ENCODE data around the gene ADGRD1. TPM values are rescaled to one million over a fixed set of nuclear protein-coding genes. Genes with fewer than 3 reads are reported as not detected.
A peak's percentile ranks its signal among the peaks of the same experiment; 100 is the strongest.

The ADGRD1 gene
- total and polyA plus RNA-seq, 12 donors, result 0.87 to 6.0 (median 1.6) TPM

- Histone ChIP-seq H3K9me3 (replicated peaks in 1 of 3) (no peaks in the 10 kb centered on the region), H3K36me3 (replicated peaks in 1 of 2) (no peaks in the 10 kb centered on the region), H3K27me3 (no peaks in the 10 kb centered on the region), H3K4me1 (replicated peaks in 1 of 2) (no peaks in the 10 kb centered on the region), H3K4me3 (no peak overlapping the region), H3K27ac (no peak overlapping the region)
- intact Hi-C loops (cut with DNase I), result no loop called here
- WGBS, 4 donors, result 41 to 61% (median 44%) methylated on average over 11 of the region's 11 CpGs
- no peak for TF ChIP-seq POLR2A (IDR thresholded peaks at IDR 0.05)
- TF ChIP-seq, protein P1, sequence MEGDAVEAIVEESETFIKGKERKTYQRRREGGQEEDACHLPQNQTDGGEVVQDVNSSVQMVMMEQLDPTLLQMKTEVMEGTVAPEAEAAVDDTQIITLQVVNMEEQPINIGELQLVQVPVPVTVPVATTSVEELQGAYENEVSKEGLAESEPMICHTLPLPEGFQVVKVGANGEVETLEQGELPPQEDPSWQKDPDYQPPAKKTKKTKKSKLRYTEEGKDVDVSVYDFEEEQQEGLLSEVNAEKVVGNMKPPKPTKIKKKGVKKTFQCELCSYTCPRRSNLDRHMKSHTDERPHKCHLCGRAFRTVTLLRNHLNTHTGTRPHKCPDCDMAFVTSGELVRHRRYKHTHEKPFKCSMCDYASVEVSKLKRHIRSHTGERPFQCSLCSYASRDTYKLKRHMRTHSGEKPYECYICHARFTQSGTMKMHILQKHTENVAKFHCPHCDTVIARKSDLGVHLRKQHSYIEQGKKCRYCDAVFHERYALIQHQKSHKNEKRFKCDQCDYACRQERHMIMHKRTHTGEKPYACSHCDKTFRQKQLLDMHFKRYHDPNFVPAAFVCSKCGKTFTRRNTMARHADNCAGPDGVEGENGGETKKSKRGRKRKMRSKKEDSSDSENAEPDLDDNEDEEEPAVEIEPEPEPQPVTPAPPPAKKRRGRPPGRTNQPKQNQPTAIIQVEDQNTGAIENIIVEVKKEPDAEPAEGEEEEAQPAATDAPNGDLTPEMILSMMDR (IDR thresholded peaks at IDR 0.05), result no peak
- DNase-seq, result no peak
Observed at GRCh38 chr12:130981074-130981742, 27.5 kb downstream of the ADGRD1 start.

GRCh38 chr12:130981911-130982310, 28.2 kb downstream of the ADGRD1 start:
- intact Hi-C loops (cut with DNase I), result no loop called here
- Histone ChIP-seq H3K36me3 (replicated peaks in 1 of 2) (no peaks in the 10 kb centered on the region), H3K4me1 (replicated peaks in 1 of 2) (no peaks in the 10 kb centered on the region), H3K9me3 (replicated peaks in 1 of 3) (no peaks in the 10 kb centered on the region), H3K27me3 (no peaks in the 10 kb centered on the region), H3K4me3 (no peak overlapping the region), H3K27ac (no peak overlapping the region)
- peak in 1 of 7 donors; percentile 20 for DNase-seq
- TF ChIP-seq, protein P1 (IDR thresholded peaks at IDR 0.05), result no peak
- no peak for TF ChIP-seq POLR2A (IDR thresholded peaks at IDR 0.05)
- WGBS, 4 donors, result 77 to 90% (median 88%) methylated on average over 6 to 12 of the region's 12 CpGs

GRCh38 chr12:130982565-130983225, 29.0 kb downstream of the ADGRD1 start:
- Histone ChIP-seq H3K27ac (no peak overlapping the region), H3K9me3 (replicated peaks in 1 of 3) (no peaks in the 10 kb centered on the region), H3K4me1 (replicated peaks in 1 of 2) (no peaks in the 10 kb centered on the region), H3K36me3 (replicated peaks in 1 of 2) (no peaks in the 10 kb centered on the region), H3K27me3 (no peaks in the 10 kb centered on the region), H3K4me3 (no peak overlapping the region)
- TF ChIP-seq POLR2A (IDR thresholded peaks at IDR 0.05), result no peak
- TF ChIP-seq, protein P1 (IDR thresholded peaks at IDR 0.05), result no peak
- 59 to 72% (median 65%) methylated on average over 11 of the region's 11 CpGs for WGBS, 4 donors
- DNase-seq, result peak in 1 of 7 donors; percentile 15
- intact Hi-C loops (cut with DNase I), result no loop called here

- H3K27ac ChIP-seq, result no peak overlapping the region
Observed at GRCh38 chr12:130983328-130984017, 29.8 kb downstream of the ADGRD1 start.

More at GRCh38 chr12:130983328-130984017, 29.8 kb downstream of the ADGRD1 start:
- no peaks in the 10 kb centered on the region for H3K9me3 ChIP-seq (replicated peaks in 1 of 3)
- no peaks in the 10 kb centered on the region for H3K4me1 ChIP-seq (replicated peaks in 1 of 2)
- H3K27me3 ChIP-seq, result no peaks in the 10 kb centered on the region
- TF ChIP-seq POLR2A (IDR thresholded peaks at IDR 0.05), result no peak
- TF ChIP-seq, protein P1 (IDR thresholded peaks at IDR 0.05), result no peak
- H3K36me3 ChIP-seq (replicated peaks in 1 of 2), result no peaks in the 10 kb centered on the region
- intact Hi-C loops (cut with DNase I), result no loop called here
- 54 to 60% (median 59%) methylated on average over 7 of the region's 7 CpGs for WGBS, 4 donors
- no peak overlapping the region for H3K4me3 ChIP-seq
- DNase-seq, result peak in 1 of 7 donors; percentile 14
